GM12865 (cell line): ENCODE data around the gene KCTD17.

Source experiments
- DNase-seq: peaks from one replicate; pipeline ENCODE4 v3.0.0; 2010; ENCODE audit warnings: low read depth
- H3K4me3 ChIP-seq: 2 replicates; pipeline ENCODE4 v1.5.1; 2011; ENCODE audit warnings: mild to moderate bottlenecking, low read depth, low read length, control low read depth
- CTCF ChIP-seq: IDR thresholded peaks from 2 replicates; pipeline ENCODE4 v1.5.1; 2011; ENCODE audit warnings: low read length, control low read depth, low read depth, inconsistent platforms; ENCODE audit not compliant: insufficient read depth; ENCODE audit errors: missing control alignments

The KCTD17 gene

GRCh38 chr22:37088108-37088605 lies 36.6 kb downstream of the KCTD17 start:
- no peak for TF ChIP-seq CTCF
- no peak overlapping the region for H3K4me3 ChIP-seq
- DNase-seq = no peak

DNA sequence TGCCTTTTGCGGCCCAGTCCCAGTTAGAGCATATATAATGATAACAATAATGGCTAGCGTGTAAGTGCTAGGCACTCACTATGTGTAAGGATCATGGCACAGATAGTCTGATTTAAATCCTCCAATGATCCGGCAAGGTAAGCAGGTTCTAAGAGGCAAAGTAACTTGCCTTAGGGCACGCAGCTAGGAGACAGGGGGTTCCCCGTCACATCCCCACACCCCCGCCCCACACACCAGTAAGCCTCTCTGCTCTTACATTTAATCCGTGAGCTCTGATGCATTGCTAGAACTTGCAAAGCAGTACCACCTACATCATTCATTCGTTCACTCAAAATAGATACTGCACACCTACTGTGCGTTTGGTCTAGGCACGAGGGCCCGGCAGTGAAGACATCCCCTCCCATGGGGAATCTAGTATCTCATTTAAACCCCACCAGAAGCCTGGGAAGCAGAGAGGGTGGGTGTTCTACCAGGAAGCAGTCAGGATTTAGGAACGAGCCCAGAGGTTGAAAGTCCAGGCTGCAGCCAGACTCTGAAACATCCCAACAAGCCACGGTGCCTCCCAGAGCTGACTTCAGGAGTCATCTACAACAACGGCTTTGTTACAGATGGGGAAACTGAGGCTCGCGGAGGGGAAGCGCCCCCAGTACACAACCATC lies 37.3 kb downstream of the KCTD17 start:
- no peak overlapping the region for H3K4me3 ChIP-seq
- TF ChIP-seq CTCF = no peak
- DNase-seq = no peak

GRCh38 chr22:37089434-37089833 lies 37.9 kb downstream of the KCTD17 start:
- TF ChIP-seq CTCF = no peak
- DNase-seq = no peak
- H3K4me3 ChIP-seq = no peak overlapping the region

DNA sequence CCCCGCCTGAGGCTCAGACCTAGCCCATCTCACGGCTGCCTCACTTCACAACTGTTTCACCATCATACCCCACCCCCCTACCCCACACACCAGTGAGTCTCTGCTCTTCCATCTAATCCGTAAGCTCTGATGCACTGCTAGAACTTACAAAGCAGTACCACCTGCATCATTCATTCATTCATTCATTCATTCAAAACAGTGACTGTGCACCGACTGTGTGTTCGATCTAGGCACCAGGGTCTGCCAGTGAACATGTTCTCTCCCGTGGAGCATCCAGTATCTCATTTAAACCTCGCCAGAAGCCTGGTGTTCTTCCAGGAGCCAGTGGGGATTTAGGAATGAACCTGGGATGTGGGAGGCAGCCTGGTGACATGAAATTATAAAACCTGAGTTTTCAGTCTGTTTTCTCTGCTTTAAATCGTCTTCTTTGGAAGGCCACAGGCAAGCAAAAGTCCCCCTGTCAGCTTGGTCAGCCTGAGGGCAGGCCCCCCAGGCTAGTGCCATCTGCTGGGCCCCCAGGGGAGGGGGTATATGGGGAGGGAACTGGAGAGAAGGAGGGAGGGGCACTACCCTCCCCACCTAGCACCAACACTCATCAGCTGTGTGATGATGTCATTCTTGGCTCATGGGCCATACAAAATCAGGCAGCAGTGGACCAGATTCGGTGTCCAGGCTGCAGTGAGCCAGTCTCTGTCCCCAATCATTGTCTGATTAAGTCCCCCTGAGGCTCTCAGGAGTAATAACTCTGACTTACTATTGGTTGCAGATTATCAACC lies 39.6 kb downstream of the KCTD17 start:
- DNase-seq = no peak
- no peak overlapping the region for H3K4me3 ChIP-seq
- TF ChIP-seq CTCF = no peak

GRCh38 chr22:37091994-37092393 lies 40.5 kb downstream of the KCTD17 start:
- TF ChIP-seq CTCF = no peak
- H3K4me3 ChIP-seq = no peak overlapping the region
- DNase-seq = no peak

- H3K4me3 ChIP-seq = no peak overlapping the region
- no peak for TF ChIP-seq CTCF
- no peak for DNase-seq
Measured at GRCh38 chr22:37092997-37093396, 41.5 kb downstream of the KCTD17 start.
